8988T (cell line): ENCODE results near the gene KRTAP10-9.
"Not testable (repeated sequence)": the region's sequence is repeated elsewhere in the genome, so short reads cannot be mapped to it uniquely, and the experiment has no call there.

Source experiments
- DNase-seq: peaks from one replicate; pipeline ENCODE4 v3.0.0; 2011

Gene KRTAP10-9

GRCh38 chr21:44644878-44645277, 18.0 kb downstream of the KRTAP10-9 start:
- no peak for DNase-seq

- DNase-seq: not testable (repeated sequence)
Measured at GRCh38 chr21:44646366-44647221, 19.7 kb downstream of the KRTAP10-9 start, which contains the start of gene KRTAP10-11. KRTAP10-11 (plus strand) TSS chr21:44646414; CDS start chr21:44646459, 45 bp downstream.

DNA sequence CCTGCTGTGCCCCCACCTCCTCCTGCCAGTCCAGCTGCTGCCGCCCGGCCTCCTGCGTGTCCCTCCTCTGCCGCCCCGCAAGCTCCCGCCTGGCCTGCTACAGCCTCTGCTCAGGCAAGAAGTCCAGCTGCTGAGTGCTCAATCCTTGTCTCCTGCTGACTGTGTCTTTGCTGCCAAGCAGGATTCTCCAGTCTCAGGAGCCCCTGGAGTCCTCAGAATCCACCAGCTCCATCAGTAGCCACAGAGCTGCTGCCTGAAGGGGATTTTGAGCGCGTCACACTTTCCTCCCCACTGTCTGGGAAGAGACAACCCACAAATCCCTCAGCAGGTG, 20.3 kb downstream of the KRTAP10-9 start:
- DNase-seq: no peak

DNA sequence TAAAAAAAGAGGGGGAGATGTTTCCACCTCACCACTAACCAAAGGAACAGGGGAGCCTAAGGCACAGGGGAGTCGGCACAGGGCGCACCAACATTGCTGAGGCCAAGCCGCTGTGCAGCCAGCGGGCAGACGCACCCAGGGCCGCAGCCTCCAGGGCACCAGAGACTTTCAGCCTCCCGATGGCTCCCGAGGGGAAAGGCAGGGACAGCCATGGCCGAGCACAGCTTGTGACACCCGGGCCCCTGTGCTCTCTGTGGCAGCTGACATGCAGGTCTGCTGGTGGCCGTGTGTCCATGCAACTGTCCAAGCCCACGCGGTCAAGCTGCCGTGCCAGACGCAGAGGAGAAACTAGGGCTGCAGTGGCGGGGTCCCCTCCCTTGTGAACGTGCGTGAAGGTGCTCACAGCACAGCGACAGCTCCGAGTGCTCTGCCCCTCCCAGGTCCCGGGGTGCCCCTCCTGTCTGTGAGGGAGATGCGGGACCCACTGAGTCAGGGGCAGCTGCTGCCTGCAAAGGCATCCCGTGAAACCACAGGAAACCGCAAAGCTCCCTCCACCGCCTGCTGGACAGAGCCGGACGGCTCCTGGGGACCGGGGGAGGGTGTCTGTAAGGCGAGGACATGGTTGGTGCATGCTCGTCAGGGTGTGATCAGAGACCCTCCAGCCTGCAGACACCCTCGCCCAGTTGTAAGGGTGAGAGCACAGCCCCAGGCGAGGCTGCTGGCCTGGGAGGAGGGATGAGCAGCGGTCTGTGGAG, 21.8 kb downstream of the KRTAP10-9 start:
- no peak for DNase-seq

DNA sequence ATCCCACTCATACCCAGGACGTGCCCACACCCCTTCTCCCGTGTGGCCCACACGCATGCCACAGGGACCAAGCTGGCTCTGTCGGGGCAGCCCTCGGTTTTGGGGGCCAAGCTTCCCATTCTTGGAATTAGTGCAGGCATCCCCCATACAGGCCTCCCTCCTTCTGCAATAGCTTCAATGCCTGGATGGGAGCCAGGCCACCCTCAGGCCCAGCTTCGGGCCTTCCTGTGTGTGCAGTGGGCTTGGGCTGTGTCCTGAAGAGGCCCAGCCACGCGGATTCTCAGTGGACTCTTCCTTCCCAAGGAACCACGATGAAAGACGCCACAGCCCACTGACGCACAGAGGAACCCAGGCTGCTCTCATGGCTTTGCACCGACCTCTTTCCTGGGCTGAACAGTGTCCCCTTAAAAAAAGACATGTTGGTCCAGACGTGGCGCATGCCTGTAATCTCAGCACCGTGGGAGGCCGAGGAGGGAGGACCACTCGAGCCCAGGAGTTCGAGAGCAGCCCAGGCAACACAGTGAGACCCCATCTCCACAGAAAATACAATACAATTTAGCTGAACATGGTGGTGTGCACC, 22.7 kb downstream of the KRTAP10-9 start:
- DNase-seq: no peak

DNA sequence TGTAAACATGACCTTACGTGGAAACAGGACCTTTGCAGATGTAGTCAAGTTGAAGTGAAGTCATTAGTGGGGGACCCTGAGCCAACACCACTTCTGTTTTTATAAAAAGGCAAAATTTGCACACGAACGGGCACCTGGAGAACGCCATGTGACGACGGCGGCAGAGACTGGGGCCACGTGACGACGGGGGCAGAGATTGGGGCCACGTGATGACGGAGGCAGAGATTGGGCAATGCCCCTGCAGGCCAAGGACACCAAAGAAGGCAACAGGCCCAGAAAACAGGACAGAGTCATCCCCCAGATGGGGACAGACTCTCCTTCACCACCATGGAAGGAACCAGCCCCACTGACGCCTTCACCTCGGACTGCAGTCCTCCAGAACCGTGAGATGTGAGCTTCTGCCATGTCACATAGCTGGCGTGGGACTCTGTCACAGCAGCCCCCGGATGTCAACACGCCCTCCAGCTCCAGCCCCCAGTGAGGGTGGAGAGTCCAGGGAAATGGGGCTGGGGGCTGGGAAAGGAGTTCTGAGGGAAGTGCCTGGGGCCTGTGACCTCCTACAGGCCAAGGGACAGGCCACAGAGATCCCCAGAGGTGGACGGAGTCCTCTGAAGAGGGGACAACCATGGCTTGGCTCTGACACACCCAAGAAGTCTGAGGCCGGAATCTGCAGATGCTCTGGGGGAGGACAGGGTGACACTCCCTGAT, 23.5 kb downstream of the KRTAP10-9 start:
- no peak for DNase-seq

DNA sequence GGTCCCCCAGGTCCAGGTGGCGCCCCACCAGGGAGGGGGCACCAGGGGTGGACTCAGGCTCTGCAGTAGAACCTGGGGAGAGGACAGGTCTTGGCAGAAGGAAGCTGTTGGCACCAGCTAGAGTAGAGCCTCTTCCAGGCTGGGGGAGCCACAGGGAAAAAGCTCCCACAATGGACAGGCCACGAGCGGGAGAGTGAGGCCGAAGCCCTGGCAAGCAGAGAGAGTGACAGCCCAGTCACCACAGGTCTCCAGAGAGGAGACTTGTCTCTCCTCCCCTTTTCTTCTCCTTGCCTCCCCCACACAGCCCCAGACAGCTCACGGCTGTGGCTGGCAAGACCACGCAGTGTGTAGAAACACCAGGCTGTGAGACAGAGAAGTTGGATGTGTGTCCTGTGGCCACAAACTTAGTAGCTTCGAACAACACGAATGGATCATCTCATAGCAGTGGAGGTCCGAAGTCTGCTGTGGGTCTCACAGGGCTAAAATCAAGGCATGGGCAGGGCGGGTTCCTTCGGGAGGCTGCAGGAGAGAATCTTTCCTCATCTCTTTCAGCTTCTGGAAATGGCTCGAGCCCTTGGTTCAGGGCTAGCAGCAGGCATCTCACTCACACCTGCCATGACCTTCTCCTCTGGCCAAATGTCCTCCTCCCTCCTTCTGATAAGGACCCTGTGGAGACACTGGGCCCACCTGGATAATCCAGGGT, 24.2 kb downstream of the KRTAP10-9 start:
- DNase-seq: no peak

DNA sequence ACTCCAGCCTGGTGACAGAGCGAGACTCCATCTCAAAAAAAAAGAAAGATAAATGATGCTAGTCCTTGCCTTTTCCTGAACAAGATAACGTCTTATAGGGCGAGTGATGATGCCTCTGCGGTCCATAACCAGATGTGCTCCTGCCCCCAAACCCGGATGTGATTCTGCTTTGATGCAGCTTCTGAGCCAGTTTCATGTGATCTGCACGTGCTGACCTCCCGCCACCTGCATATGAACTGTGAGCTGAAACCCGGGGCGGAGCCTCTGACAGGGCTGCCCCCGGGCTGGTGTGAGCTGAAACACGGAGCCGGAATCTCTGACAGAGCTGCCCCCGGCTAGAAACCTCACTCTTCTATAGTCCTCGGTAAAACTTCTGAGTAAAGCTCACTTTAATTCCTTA, 26.2 kb downstream of the KRTAP10-9 start:
- no peak for DNase-seq

- no peak for DNase-seq
Measured at GRCh38 chr21:44653656-44654575, 27.0 kb downstream of the KRTAP10-9 start.

- no peak for DNase-seq
Measured at GRCh38 chr21:44654576-44655175, 27.8 kb downstream of the KRTAP10-9 start, which contains the start of gene KRTAP12-4. KRTAP12-4 (minus strand) TSS chr21:44654659; CDS start chr21:44654614, 45 bp downstream.

- DNase-seq: no peak
Measured at GRCh38 chr21:44656868-44657267, 30.0 kb downstream of the KRTAP10-9 start.

GRCh38 chr21:44657635-44658540, 31.0 kb downstream of the KRTAP10-9 start, which contains the start of gene KRTAP12-3:
KRTAP12-3 (plus strand) TSS chr21:44657932; CDS start chr21:44657980, 48 bp downstream.
- no peak for DNase-seq

GRCh38 chr21:44658541-44658910, 31.6 kb downstream of the KRTAP10-9 start:
- no peak for DNase-seq

- no peak for DNase-seq
Measured at GRCh38 chr21:44658913-44659595, 32.2 kb downstream of the KRTAP10-9 start.

GRCh38 chr21:44661567-44661966, 34.7 kb downstream of the KRTAP10-9 start:
- DNase-seq: not testable (repeated sequence)

GRCh38 chr21:44664691-44665090, 37.8 kb downstream of the KRTAP10-9 start:
- no peak for DNase-seq

DNA sequence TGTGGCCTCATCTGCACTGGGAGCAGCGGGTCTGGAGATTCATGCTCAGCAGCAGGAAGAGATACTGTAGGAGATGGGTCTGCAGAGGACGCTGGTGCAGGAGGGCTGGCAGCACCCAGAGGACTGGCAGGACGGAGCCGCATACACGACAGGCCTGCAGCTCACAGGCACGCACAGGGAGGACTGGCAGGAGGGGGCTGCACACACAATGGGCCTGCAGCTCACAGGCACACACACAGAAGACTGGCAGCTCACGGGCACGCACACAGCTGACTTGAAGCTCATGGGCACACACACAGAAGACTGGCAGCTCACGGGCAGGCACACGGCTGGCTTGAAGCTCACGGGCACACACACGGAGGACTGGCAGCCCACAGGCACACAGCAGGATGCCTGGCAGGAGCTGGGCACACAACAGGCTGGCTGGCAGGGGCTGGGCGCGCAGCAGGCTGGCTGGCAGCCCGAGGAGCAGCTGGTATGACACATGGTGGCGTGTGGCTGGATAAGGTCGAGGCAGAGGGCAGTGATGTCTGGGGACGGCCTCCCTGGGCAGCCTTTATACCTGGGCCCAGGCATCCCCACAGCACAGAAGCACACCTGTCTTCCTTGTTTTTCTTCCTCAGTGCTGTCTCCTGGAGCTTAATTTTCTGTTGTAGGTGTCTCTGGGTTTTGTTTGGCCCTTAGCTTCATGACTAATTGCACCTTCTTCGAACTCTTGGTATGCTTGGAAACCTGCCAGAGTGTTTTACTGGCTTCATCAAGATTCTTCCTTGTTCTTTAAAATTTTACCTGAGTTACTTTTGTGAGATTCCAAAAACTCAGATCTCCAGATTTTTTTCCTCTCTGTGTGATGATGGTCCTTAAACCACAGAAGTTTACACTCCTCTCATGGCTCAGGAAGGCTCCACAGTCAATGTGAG, 39.8 kb downstream of the KRTAP10-9 start, which contains the start of gene KRTAP12-2:
Gene KRTAP12-2 (minus strand): TSS at position 527 of the 920 bp plus-strand sequence. CDS start 41 bp downstream, at position 486.
- DNase-seq: no peak

- no peak for DNase-seq
Measured at GRCh38 chr21:44667612-44668011, 40.7 kb downstream of the KRTAP10-9 start.
